ENCODE measurements around the gene PRKN.

DNA sequence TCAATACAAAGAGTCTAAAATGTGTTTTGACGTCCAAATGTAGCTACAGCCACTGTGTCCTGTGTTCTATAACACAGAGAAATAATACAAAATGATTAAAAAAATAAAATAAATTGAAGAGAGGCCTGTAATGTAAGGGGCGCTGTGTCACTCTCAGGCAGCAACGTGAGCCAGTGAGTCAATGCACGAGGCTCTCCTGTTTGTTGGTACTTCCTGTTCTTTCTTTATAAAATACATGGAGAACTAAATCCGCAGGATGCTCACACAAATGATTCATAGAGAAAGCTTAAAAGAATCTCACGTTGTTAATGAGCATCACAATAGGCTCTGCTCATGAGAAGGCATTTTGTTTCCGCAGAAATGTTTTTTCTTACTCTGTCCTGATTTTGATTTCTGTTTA is 818.7 kb downstream of the PRKN start:
- no peak for TF ChIP-seq JUND (IDR thresholded peaks at IDR 0.05; ENCODE audit: borderline replicate concordance, low read depth, low read length)
- TF ChIP-seq JUND (tag; IDR thresholded peaks at IDR 0.05; ENCODE audit: borderline replicate concordance, low read depth, low read length): no peak
- TF ChIP-seq RFX1 (IDR thresholded peaks at IDR 0.05): no peak
- TF ChIP-seq PHB (CRISPR knock-in tag; IDR thresholded peaks at IDR 0.05): no peak
- no peak for TF ChIP-seq MEF2D (tag; conservative IDR thresholded peaks at IDR 0.05; ENCODE audit: low read depth)
- TF ChIP-seq SREBF1 (IDR thresholded peaks at IDR 0.05; ENCODE audit: borderline replicate concordance, low read depth, low read length): no peak
- TF ChIP-seq, protein P1, sequence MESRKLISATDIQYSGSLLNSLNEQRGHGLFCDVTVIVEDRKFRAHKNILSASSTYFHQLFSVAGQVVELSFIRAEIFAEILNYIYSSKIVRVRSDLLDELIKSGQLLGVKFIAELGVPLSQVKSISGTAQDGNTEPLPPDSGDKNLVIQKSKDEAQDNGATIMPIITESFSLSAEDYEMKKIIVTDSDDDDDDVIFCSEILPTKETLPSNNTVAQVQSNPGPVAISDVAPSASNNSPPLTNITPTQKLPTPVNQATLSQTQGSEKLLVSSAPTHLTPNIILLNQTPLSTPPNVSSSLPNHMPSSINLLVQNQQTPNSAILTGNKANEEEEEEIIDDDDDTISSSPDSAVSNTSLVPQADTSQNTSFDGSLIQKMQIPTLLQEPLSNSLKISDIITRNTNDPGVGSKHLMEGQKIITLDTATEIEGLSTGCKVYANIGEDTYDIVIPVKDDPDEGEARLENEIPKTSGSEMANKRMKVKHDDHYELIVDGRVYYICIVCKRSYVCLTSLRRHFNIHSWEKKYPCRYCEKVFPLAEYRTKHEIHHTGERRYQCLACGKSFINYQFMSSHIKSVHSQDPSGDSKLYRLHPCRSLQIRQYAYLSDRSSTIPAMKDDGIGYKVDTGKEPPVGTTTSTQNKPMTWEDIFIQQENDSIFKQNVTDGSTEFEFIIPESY (CRISPR knock-in tag; IDR thresholded peaks at IDR 0.05): no peak
- TF ChIP-seq EZH2 (IDR thresholded peaks at IDR 0.05; ENCODE audit: borderline replicate concordance, low read depth, low read length): no peak
